GM12892 (cell line): ENCODE measurements around the gene ACRV1.

ENCODE experiments used
- POLR2A ChIP-seq: IDR thresholded peaks from 2 replicates; pipeline ENCODE4 v1.6.1; 2011; ENCODE audit warnings: low read depth, low read length, control low read depth
- POLR2AphosphoS5 ChIP-seq: IDR thresholded peaks from 2 replicates; pipeline ENCODE4 v1.6.1; 2011; ENCODE audit warnings: low read depth, low read length, control low read depth
- TAF1 ChIP-seq: IDR thresholded peaks from 2 replicates; pipeline ENCODE4 v1.6.1; 2011; ENCODE audit warnings: low read depth, mild to moderate bottlenecking, control low read depth, low read length, borderline replicate concordance

GRCh38 chr11:125623064-125623463 is 57.6 kb downstream of the ACRV1 start:
- TF ChIP-seq POLR2AphosphoS5 (no peak), TAF1 (no peak), POLR2A (no peak)
